HG03025 (cell line): ENCODE data around the gene CCDC102A.

ENCODE experiments used
- ATAC-seq: cut with Tn5 transposase; IDR thresholded peaks from one replicate; pipeline ENCODE4 v1.9.1; 2021; ENCODE audit warnings: mild to moderate bottlenecking, moderate library complexity; ENCODE audit not compliant: unreplicated experiment, low FRiP score

CCDC102A gene

DNA sequence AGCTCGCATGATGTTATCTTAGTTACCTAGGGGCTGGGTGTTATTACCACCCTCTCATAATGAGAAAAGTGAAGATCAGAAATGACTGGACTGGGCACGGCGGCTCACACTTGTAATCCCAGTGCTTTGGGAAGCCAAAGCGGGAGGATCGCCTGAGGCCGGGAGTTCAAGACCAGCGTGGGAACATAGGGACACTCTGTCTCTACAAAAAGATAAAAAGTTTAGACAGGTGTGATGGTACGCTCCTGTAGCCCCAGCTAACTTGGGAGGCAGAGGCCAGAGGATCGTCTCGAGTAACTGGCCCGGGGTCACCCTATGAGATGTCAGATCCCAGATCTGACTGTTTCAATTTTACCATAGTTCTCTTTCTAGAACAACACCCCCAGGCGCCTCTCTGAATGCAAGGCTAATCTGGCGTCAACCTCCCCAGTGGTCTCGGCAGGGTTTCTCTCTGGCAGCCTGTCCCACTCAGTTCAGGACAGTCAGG lies 1.9 kb upstream of the CCDC102A start:
- ATAC-seq, result no peak

DNA sequence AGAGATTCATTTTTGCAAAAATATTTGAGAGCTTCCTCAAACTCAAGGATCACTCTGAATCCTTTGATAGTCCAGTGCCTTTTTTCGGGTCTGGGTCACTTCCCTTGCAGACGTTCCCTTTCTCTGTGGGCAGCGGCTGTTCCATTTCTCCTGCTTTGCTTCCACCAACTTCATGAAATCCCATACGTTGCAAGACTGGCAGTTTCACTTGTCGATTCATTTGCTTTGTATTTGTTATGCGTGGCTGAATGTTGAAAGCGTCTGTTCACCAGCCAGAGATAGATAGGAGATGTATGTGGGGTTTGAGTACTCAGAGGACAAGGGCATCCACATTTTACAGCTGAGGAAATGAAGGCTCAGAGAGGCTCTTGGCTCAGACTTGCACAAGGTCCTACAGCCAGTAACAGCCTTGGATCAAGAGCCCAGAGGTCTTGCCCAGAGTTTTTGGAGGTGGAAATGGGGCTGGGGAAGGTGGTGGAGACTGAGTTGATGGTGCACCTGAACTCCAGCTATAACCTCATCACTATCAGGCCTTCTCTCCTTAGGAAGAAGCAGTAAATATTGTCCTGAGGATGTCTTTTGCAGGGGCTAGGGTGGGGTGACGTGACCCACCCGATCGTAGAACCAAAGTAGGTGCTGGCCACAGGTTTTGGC lies 1.3 kb upstream of the CCDC102A start:
- ATAC-seq, result no peak

DNA sequence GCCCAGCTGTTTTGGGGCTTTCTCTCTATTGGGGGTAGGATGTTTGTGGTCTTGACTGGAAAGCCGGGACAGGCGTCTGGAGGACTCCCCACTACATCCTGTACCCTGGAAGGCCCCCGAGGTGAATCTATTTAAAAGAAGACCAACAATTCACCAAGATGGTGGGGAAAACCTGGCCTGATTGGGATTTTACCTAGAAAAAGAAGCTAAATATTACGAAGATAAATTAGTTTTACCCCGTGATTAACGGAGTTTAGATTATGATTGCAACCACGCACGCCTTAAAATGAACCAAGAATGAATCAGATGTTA lies 779 bp upstream of the CCDC102A start:
- ATAC-seq, result no peak

DNA sequence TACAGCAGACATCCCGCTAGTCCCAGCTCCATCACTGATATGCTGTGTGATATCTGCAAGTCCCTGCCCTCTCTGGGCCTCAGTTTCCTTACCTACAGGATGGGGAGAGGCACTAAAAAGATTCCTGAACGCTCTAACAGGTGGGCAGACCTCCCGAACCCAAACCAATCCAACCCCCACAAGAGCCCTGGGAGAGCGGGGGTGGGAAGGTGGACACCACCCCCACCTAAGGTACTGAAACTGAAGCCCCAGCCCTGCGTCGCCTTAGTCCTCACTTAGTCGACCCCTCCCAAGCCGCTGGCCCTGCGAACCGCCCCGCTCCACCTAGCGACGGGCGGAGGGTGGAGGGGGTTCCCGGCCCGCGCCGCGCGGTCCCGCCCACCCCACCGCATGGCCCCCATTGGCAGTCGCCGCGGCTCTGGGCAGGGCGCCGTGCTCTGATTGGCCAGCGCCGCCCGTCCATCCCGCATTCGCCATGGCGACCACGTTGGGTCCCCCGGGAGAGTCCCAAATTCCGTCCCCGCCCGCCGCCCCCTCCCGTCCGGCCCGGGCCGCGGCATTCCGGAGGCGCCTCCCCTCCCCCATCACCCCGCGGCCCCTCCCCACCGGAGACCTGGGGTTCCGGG lies 578 bp downstream of the CCDC102A start:
- peak; percentile 55 for ATAC-seq

DNA sequence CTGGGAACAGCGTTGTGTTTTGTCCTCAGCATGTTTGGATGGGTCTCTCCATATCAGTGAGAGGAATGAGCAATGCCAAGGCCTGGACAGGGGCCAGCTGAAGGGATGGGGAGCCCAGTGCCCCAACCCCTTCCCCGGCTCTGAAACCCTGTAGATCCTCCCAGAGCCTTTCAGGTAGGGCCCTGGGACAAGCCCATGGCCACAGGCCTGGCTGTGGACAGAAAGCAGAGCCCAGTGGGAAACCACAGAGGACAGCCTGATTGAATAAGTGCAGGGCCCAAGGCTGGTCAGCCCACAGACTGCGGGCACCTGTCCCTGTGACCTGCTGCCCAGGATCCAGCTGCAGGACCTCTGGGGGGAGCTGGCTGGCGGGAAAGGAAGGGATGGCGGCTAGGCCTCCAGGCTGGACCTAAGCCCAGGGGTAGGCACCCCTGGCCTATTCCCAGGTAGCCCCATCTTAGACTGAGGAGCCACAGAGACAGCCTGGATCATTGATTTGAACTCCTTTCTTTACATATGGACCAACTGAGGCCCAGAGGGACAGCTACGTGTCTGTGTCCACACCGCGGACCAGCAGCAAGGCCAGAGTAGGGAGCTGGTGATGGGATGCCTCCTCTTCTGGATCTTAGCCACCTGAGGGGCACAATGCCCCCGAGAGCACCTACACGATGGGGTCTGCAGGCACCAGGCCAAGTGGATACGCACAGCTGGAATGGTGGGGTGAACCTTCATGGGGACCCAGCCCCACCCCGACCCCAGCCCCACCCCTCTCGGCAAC lies 1.3 kb downstream of the CCDC102A start:
- ATAC-seq, result no peak

DNA sequence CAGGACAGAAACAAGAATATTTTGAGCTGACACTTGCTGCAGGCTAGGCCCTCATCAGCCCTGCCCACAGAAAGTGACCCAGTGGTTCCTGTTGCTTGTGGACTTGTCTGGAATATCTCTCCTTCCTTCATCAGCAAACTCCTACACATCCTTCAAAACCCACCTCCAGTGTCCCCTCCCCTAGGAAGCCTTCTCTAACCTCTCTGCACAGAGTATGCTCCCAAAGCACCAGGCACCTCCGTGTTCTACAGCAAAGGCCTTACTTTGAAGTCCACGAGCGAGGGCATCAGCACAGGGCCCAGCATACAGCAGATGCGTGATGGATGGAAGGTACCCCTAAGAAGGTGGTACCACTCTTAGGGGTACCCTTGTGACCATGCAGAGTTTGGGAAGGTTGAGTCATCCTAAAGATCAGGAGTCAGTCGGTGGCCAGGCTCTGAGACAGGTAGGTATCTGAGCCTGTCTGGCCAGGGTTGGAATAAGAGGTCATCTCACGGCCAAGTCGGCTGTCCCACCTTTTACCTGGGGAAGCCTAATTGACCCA lies 2.0 kb downstream of the CCDC102A start:
- no peak for ATAC-seq

DNA sequence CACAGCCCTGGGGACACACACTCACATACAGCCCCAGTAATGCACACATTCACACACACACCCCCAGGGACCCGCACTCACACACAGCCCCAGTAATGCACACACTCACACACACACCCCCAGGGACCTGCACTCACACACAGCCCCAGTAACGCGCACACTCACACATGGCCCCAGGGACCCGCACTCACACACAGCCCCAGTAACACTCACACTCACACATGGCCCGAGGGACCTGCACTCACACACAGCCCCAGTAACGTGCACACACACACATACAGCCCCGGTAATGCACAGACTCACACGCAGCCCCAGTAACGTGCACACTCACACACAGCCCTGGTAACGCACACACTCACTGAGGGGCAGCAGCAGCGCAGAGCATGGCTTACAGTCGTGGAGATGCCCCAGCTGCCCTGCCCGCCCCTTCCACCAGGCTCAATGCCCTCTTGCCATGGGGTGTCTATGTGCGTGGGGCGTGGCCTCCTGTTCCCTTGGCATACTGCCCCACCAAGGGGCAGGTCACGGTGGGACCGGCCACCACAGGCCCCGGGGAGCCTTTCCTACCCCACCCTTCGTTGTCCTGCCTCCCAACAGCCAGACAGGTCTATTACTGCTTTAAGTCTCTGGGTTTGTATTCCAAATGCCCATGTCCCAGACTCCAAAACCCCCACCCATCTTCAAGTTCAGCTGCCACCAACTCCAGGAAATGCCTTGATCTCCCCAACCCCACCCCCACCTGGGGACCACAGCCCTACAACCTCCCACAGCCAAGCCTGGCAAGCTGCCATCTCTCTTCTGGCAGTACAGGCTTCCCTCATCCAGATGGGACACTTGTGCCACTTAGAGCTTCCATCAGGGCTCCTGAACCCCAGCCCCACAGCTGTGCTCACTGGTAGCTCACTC lies 2.7 kb downstream of the CCDC102A start:
- no peak for ATAC-seq

DNA sequence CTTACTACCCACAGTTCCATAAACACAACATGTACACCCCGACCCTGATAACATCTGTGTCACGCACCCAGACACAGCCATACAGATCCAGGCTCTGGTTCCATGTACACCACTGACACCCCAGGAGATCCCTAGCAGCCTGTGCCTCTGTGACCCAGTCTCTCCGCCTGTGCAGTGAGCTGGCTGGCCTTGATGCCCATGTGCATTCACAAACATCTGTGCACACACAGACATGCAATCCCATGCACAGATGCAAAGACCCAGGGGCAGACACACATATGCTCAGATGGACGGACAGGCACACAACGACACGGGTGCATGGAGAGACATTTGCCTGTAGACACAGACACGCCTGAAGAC lies 4.1 kb downstream of the CCDC102A start:
- no peak for ATAC-seq

DNA sequence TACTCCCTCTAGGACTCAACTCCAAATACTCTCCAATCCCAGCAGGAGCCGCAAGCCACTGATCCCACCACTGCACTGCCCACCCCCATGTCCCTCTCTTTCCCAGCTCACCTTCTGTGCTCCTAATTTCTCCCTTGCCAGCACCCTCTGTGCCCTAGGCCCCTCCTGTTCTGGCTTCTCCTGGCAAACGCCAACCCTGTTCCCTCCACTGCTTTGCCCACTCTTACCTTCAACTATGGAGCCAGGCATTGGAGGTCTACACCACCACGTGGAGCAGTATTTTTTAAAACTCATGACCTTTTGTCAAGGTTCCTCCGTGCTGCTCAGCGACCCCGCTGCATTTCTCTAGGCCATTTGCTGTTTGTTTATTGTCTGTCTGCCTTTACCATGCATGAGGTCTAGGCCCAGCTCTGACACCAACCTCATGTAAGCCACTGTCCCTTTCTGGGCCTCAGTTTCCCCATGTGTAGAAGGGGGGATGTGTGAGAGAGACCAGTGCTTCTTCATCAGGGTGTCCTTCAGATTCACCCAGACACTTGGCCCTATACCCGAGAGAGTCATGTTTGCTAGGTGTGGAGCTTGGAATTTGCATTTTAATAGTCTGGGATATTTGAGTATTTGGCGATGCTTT lies 4.6 kb downstream of the CCDC102A start:
- no peak for ATAC-seq

DNA sequence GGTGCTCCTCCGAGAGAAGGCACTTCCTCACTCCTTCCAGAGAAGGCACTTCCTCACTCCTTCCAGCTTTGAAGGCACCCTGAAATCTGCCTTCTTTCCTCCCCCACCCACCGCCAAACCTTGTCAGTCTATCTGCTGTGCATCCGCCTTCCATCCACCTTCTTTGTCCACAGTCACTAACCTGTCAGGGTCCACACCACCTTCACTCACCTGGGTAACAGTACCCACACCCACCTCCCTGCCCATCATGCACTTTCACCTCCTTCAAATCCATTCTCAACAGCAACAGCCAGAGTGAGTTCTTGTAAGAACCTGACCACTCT lies 5.2 kb downstream of the CCDC102A start:
- no peak for ATAC-seq

DNA sequence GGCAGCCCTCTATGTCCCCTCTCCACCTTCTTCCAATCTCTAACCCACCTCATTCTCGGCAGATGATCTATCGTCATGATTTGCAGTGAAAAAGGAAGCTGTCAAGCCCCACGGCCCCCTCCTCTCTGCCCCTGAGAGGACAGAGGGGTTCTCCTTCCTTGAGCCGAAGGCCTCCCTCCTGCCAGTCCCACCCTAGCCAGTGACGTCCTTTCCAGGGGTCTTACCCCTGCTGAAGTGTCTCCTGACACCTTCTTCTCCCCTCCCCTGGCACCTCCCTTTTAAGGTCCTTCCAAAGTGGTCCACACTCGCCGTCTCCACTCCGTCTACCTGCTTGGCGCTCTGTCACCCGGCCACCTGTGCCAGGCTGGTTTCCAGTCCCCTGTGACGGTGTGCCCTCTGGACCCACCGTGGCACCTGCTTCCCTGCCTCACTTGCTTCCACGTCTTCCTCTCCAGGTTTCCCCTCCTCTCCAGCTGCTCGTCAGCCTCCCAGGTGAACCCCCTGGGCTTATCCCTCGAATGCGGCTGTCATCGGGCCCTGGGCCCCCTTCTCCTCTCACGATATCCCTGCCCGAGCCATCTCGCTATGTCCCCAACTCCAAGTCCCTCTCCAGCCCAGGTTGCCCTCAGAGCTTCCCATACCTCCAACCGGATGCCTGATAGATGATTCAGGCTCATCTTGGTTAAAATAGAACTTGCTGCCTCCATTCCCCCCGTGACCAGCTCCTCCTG lies 5.7 kb downstream of the CCDC102A start:
- no peak for ATAC-seq

DNA sequence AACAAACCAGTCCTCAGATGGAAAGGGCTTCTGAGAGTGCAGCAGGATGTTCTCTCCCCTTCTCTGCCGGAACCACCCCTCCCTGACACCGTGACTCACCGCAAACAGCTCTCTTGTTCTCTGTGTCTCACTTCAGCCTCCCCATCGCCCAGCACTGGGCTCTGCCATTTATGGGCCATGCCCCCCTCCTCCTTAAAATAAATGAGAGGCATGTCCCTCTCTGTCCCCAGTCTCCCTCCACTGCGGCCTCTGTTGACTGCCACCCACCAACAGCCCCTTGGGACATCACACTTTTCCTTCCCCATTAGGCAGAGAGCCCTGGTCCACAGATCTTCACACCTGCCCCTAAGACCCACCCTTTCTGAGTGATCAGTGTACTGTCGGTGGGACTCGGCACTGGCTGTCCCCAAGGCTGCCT lies 6.3 kb downstream of the CCDC102A start:
- peak; percentile 44 for ATAC-seq

DNA sequence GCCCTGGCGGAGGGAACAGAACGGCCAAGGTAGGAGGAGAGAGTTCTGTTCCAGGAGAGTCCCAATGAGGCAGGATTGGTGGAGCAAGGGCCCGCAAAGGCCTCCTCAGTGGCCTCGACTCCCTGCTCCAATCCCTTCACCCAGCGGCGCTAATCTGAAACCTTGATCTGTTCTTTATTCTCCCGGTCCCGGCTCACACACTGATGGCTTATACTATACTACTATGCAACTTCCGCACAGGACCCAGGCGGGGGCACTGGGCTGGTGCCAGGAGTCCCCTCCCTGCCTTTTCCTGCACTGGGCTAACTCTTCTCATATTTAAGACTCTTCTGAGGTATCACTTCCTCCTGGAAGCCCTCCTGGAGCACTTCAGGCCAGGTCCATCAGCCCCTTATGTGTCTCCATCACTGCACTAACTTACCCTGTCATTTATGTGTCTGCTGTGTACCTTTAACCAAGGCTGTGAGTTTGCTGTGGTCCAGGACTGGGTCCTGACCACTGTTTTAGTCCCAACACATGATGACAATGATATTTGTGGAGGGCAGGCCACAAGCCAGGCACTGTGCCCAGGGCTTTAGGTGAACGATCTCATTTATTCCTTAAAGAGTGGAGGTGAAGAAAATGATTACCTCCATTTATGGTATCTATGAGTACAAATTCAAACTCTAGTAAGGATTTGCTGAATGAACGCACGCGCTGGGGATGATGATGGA lies 6.8 kb downstream of the CCDC102A start:
- ATAC-seq, result no peak

DNA sequence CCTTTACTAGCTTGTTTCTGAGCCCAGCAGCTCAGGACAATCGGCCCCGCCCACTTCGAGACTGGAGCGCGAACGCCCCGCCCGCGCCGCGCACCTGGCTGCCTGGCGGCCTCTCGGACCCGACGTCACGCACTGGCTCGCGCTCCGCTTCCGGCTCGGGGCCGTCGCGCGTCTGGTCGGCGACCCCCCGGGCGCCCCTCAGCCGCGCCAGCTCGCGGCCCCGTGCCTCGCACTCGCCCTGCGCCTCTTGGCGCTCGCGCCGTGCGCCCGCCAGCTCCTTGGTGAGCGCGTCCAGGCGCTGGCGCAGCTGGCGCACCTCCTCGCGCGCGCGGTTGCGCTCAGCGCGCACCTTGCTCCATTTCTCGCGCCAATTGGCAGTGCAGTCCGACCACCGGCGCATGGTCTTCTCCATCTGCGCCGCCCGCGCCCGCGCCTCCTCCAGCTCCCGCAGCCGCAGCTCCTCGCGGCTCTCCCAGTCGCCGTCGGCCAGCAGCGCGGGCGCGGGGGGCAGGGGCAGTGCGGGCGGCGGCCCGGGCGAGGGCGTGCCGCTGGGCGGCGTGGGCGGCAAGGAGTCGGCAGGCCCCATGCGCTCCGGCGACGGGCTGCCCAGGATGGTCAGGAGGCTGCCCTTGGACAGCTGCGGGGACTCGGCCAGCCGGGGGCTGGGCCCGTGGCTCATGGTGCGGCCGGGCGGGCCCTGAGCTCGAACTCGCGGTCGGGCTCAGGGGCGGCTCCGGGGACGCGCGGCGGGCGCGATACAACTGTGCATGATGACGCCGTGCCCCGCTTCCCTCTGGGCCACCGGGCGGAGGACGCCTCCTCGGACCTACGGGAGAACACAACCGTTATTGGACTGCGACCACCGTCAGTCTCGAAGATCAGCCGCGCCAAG lies 7.6 kb downstream of the CCDC102A start:
- no peak for ATAC-seq

DNA sequence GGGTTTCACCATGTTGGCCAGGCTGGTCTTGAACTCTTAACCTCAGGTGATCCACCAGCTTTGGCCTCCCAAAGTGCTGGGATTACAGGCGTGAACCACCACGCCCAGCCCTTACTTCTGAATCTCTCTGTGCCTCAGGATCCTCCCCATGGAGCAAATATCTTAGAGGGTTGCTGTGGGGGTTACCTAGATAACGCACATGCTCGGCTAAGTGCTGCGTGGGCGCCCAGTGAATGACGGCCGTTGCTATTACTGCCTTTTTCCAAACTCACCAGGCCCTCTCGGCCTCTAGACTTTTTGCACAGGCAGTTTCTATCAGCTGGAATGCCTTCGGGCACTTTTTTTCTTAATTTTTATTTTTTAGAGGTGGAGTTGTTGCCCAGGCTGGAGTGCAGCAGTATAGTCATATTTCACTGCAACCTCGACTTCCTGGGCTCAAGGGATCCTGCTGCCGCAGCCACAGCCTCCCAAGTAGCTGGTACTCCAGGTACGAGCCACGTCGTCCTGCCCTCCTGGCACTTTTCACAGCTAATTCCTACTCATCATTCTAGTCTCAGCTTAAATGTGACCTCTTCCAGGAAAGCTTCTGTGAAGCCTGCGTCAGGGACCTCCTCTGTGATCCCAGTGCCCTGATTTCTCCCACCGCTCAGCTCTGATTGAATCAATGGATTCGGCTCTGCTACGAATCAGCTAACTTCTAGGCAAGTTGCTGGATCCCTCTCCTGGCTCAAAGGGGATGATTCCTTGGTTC lies 8.6 kb downstream of the CCDC102A start:
- ATAC-seq, result no peak

DNA sequence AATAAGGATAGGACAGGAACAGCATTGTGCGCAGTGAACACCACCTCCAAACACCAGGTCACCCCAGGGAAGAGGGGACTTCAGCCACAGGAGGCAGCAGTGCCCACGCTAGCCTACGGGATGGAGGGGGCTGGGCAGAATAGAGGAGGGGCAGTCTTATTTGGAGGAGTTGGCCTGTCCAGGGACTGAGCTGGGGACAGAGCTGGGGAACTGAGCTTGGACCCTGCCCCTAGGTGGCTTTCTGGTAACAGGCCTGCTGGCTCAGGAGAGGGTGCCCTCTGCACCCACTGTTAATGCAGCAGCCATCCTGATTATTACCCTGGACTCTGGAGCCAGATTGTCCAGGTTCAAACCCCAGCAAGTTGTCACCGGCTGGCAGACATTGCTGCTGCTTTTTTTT lies 9.3 kb downstream of the CCDC102A start:
- ATAC-seq, result no peak

DNA sequence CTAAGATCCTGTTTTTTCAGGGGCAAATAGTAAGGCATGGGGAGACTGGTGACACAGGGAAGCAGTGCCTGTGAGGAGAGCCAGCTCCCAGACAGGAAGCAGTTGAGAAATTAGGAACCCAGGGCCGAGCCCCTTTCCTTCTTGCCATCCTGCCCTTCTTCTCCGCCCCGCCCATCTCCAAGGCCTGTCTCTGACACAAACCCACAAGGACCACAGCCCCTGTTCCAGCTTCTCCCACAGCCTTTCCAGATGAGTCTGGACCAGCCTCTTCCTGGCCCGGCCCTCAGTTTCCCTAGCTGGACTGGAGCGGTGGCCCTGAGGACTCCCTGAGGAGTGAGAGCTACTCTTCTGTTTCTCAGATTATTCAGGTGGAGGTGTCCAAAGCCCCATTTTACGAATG lies 9.9 kb downstream of the CCDC102A start:
- ATAC-seq, result no peak
